Activated gamma-delta T cell treated with anti-CD3 and anti-CD28 coated beads, Interleukin-2, amount 50 U/mL, for 16 hours (primary cell): ENCODE data around the gene RGS3.

ENCODE experiments used
- DNase-seq: peaks from one replicate; pipeline ENCODE4 v3.0.0-alpha.2; 2020; ENCODE audit warnings: low read depth

RGS3 gene

GRCh38 chr9:113572076-113572861 lies 108.7 kb downstream of the RGS3 start:
- DNase-seq = no peak

- DNase-seq = no peak
Observed at GRCh38 chr9:113573046-113573958, 109.8 kb downstream of the RGS3 start.

GRCh38 chr9:113573959-113574352 lies 110.4 kb downstream of the RGS3 start:
- DNase-seq = no peak

- no peak for DNase-seq
Observed at GRCh38 chr9:113574441-113575262, 111.1 kb downstream of the RGS3 start.

GRCh38 chr9:113577525-113578261 lies 114.2 kb downstream of the RGS3 start:
- DNase-seq = no peak

- no peak for DNase-seq
Observed at GRCh38 chr9:113578279-113578865, 114.8 kb downstream of the RGS3 start.

GRCh38 chr9:113578882-113579282 lies 115.4 kb downstream of the RGS3 start:
- DNase-seq = peak; percentile 81

GRCh38 chr9:113579283-113580040 lies 115.9 kb downstream of the RGS3 start:
- DNase-seq = no peak

- peak; percentile 39 for DNase-seq
Observed at GRCh38 chr9:113580041-113580953, 116.8 kb downstream of the RGS3 start.

GRCh38 chr9:113580954-113581311 lies 117.4 kb downstream of the RGS3 start:
- DNase-seq = no peak

- DNase-seq = peak; percentile 63
Observed at GRCh38 chr9:113581865-113582697, 118.6 kb downstream of the RGS3 start.

- DNase-seq = no peak
Observed at GRCh38 chr9:113582698-113583200, 119.2 kb downstream of the RGS3 start.

GRCh38 chr9:113583511-113584427 lies 120.2 kb downstream of the RGS3 start:
- DNase-seq = no peak

- DNase-seq = no peak
Observed at GRCh38 chr9:113584428-113585084, 121.0 kb downstream of the RGS3 start.

GRCh38 chr9:113585085-113585442 lies 121.5 kb downstream of the RGS3 start:
- no peak for DNase-seq

- no peak for DNase-seq
Observed at GRCh38 chr9:113585555-113585954, 122.0 kb downstream of the RGS3 start.
